ENCODE measurements around the gene PHETA2.

DNA sequence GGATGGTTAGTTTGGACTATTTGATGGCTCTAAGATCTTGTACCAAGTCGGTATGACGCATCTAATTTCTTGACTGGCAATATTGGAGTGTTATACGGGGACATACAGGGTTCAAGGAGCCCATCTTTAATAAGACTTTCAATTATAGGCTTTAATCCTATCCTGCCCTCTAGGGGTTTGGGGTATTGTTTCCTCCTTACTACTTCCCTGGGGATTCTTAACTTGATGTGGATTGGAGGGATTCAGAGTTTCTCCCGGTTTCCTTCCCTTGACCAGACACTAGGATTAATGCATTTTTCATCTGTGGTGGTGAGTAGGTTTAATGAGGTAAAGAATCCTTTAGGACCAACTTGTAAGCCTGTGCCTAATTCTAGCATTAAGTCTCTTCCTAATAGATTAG, 37.8 kb downstream of the PHETA2 start:
- TF ChIP-seq TAF1 (IDR thresholded peaks at IDR 0.05; ENCODE audit: low read depth) (no peak), CREB1 (IDR thresholded peaks at IDR 0.05; ENCODE audit: low read depth) (no peak), FOXM1 (IDR thresholded peaks at IDR 0.05; ENCODE audit: borderline replicate concordance, low read depth) (no peak), YY1 (IDR thresholded peaks at IDR 0.05; ENCODE audit: low read depth) (no peak)
- TF ChIP-seq, protein P1, sequence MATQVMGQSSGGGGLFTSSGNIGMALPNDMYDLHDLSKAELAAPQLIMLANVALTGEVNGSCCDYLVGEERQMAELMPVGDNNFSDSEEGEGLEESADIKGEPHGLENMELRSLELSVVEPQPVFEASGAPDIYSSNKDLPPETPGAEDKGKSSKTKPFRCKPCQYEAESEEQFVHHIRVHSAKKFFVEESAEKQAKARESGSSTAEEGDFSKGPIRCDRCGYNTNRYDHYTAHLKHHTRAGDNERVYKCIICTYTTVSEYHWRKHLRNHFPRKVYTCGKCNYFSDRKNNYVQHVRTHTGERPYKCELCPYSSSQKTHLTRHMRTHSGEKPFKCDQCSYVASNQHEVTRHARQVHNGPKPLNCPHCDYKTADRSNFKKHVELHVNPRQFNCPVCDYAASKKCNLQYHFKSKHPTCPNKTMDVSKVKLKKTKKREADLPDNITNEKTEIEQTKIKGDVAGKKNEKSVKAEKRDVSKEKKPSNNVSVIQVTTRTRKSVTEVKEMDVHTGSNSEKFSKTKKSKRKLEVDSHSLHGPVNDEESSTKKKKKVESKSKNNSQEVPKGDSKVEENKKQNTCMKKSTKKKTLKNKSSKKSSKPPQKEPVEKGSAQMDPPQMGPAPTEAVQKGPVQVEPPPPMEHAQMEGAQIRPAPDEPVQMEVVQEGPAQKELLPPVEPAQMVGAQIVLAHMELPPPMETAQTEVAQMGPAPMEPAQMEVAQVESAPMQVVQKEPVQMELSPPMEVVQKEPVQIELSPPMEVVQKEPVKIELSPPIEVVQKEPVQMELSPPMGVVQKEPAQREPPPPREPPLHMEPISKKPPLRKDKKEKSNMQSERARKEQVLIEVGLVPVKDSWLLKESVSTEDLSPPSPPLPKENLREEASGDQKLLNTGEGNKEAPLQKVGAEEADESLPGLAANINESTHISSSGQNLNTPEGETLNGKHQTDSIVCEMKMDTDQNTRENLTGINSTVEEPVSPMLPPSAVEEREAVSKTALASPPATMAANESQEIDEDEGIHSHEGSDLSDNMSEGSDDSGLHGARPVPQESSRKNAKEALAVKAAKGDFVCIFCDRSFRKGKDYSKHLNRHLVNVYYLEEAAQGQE (IDR thresholded peaks at IDR 0.05; ENCODE audit: low read depth) = no peak

All from Ishikawa (cell line).